Activated T-helper 1 cell treated with Interleukin-2 at 50 U/mL for 16 hours (primary cell): ENCODE results near the gene RNF40.

ENCODE experiments used
- DNase-seq: peaks from one replicate; pipeline ENCODE4 v3.0.0-alpha.2; 2020; ENCODE audit warnings: low read depth

RNF40 gene

GRCh38 chr16:30761928-30762902 lies at the start of gene RNF40, which contains the start of gene CFAP119:
Gene RNF40 (plus strand): TSS chr16:30762322. CDS start chr16:30762546, 224 bp downstream.
Gene CFAP119 (minus strand): TSS chr16:30762062. CDS start chr16:30761748, 314 bp downstream.
- peak; percentile 86 for DNase-seq

DNA sequence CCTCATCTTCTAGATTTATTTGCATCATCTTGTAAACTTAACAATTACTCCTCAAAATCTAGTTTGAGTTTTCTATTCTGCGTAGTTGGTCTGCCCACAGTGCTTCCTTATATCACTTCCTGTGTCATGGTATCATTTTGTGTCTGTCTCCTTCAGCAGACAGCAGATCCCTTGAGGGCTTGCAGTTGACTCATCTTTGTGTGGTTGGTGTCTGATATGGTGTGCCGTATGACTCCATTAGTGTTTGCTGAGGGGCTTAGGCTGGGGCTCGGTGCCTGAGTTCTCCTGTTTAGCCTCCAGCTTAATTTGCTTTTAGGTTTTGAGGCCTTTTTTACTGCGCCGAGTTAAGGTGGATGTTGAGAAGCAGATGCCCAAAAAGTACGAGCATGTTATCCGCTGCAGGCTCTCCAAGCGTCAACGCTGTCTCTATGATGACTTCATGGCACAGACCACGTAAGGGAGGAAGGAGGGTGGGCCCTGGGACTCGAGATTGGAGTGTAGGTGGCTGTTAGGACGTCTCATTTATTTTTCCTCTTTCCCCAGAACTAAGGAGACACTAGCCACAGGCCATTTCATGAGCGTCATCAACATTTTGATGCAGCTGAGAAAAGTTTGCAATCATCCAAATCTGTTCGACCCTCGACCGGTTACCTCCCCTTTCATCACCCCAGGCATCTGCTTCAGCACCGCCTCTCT lies 46.2 kb upstream of the RNF40 start:
- peak; percentile 14 for DNase-seq

GRCh38 chr16:30720086-30720485 lies 42.0 kb upstream of the RNF40 start:
- no peak for DNase-seq

- no peak for DNase-seq
Observed at GRCh38 chr16:30720694-30721093, 41.4 kb upstream of the RNF40 start.

GRCh38 chr16:30721167-30721566 lies 41.0 kb upstream of the RNF40 start:
- no peak for DNase-seq

DNA sequence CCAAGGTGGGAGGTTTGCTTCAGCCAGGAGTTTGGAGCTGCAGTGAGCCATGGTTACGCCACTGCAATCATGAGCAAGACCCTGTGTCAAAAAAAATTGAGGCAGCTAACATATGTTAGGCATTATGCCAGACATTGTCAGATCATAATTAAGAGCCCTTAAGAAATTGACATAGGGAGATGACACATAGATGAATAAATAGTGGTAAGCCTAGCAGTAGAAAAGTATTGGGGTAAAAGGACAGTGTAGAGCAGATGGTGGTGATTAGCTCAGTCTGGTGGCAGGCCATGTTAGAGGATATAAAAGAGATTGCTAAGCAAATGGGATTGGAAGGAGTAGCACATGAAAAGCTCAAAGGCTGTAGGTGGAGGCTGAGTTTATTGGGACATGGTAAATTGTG lies 40.5 kb upstream of the RNF40 start:
- no peak for DNase-seq

- DNase-seq = no peak
Observed at GRCh38 chr16:30722443-30722842, 39.7 kb upstream of the RNF40 start.

DNA sequence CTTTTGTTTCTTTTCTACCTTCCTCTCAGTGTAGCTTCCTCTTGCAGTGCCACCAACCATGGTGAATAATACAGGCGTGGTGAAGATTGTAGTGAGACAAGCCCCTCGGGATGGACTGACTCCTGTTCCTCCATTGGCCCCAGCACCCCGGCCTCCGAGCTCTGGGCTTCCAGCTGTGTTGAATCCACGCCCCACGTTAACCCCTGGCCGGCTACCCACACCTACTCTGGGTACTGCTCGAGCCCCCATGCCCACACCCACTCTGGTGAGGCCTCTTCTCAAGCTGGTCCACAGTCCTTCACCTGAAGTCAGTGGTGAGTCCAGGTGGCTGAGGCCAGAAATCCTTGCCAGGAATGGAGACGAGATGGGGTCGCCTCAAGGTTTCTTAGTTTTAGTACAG lies 39.2 kb upstream of the RNF40 start:
- no peak for DNase-seq

DNA sequence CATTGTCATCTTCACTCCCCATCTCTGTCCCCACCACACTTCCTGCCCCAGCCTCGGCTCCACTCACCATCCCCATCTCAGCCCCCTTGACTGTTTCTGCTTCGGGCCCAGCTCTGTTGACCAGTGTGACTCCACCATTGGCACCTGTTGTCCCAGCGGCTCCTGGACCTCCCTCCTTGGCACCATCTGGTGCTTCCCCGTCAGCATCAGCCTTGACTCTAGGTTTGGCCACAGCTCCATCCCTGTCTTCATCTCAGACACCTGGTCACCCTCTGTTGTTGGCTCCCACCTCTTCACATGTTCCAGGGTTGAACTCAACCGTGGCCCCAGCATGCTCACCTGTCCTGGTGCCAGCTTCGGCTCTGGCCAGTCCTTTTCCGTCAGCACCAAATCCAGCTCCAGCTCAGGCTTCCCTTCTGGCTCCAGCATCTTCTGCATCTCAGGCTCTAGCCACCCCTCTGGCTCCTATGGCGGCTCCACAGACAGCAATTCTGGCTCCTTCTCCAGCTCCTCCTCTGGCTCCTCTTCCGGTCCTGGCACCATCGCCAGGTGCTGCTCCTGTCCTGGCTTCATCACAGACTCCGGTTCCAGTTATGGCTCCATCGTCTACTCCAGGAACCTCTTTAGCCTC lies 38.3 kb upstream of the RNF40 start:
- DNase-seq = no peak

GRCh38 chr16:30724641-30725417 lies 37.3 kb upstream of the RNF40 start:
- no peak for DNase-seq

- no peak for DNase-seq
Observed at GRCh38 chr16:30725418-30725792, 36.7 kb upstream of the RNF40 start.

DNA sequence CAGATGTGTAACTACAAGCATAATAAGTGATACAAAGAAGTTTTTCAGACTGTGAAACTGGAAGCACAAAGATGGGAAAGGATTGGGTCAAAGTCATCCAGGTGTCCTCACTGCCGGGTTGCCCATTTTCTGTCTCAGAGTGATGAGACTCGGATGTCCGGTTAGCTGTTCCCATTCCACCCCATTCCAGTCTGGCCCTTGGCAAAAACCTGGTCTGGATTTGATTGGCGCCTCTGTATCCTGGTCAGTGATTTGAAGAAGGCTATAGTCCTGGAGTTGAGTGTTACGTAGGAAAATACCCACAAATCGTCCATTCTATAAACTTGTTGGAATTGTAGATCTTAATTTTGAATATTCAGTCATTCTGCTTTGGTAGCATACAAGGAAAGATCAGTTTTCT lies 33.8 kb upstream of the RNF40 start:
- DNase-seq = no peak

DNA sequence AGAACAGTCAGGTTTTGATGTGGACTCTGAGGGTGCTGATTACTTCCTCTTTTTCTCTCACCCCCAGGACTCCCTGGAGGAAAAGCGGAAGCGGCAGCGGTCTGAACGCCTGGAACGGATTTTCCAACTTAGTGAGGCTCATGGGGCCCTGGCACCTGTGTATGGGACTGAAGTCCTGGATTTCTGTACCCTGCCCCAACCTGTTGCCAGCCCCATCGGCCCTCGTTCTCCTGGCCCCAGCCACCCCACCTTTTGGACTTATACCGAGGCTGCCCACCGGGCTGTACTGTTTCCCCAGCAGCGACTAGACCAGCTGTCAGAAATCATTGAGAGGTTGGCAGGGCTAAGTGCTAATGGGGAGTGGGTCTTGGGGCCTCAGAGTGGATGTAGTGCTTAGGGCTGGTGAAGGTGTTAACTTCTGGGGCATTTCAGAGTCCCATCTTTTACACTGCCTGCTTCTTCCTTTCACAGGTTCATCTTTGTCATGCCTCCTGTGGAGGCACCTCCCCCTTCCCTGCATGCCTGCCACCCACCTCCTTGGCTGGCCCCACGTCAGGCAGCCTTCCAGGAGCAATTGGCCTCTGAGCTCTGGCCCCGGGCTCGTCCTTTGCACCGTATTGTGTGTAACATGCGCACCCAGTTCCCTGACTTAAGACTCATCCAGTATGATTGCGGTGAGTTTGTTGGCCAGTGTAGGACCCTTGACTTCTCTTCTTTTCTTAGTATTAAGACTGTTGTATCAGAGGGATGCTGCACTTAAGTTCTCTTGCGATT lies 33.0 kb upstream of the RNF40 start:
- DNase-seq = no peak

DNA sequence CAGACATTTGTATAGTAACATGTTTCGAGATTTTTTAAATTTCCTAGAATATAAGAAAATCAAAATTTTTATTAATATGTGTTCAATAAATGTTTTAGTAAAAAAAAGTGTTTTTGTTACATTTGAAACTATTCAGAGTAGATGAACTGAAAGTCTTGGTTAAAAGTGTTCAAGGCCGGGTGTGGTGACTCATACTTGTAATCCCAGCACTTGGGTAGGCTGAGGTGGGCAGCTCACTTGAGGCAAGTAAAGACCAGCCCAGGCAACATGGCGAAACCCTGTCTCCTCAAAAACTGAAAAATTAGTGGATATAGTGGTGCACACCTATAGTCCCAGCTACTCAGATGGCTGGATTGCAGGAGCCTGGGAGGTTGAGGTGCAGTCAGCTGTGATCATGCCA lies 30.7 kb upstream of the RNF40 start:
- DNase-seq = no peak

GRCh38 chr16:30736995-30737793 lies 24.9 kb upstream of the RNF40 start:
- no peak for DNase-seq

- no peak for DNase-seq
Observed at GRCh38 chr16:30737794-30738648, 24.1 kb upstream of the RNF40 start.

DNA sequence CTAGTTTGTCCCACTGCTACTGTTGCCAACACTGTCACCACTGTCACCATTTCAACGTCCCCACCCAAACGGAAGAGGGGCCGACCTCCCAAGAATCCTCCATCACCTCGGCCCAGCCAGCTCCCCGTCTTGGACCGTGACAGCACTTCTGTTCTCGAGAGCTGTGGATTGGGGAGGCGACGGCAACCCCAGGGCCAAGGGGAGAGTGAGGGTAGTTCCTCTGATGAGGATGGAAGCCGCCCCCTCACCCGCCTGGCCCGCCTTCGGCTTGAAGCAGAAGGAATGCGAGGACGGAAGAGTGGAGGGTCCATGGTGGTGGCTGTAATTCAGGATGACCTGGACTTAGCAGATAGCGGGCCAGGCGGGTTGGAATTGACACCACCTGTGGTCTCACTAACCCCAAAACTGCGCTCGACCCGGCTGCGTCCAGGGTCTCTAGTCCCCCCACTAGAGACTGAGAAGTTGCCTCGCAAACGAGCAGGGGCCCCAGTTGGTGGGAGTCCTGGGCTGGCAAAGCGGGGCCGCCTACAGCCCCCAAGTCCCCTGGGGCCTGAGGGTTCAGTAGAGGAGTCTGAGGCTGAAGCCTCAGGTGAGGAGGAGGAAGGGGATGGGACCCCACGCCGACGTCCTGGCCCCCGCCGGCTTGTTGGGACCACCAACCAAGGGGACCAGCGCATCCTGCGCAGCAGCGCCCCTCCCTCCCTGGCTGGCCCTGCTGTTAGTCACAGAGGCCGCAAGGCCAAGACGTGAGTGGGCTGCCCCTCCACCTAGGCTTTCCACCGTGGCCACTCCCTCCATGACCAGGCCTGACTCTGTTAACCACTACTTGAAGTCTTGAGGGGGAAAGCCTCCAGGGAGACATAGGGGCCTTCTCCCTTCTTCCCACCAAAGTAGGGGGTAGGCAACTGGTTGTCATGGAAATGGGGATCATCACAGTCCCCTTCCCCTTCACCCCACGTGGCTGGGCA lies 22.9 kb upstream of the RNF40 start:
- no peak for DNase-seq
